GM19099 (cell line): ENCODE measurements around the gene OSGEP.
A peak's percentile ranks its signal among the peaks of the same experiment; 100 is the strongest.

Experiments used
- POLR2A ChIP-seq: IDR thresholded peaks from 3 replicates; pipeline ENCODE4 v1.6.1; 2011; ENCODE audit warnings: low read depth; ENCODE audit not compliant: insufficient read length; ENCODE audit errors: extremely low read depth

Gene OSGEP

GRCh38 chr14:20424851-20425250 is 29.8 kb downstream of the OSGEP start:
- TF ChIP-seq POLR2A: no peak

- TF ChIP-seq POLR2A: no peak
Observed at GRCh38 chr14:20422886-20423285, 31.7 kb downstream of the OSGEP start.

- no peak for TF ChIP-seq POLR2A
Observed at GRCh38 chr14:20421267-20421666, 33.3 kb downstream of the OSGEP start.

GRCh38 chr14:20419419-20419818 is 35.2 kb downstream of the OSGEP start:
- TF ChIP-seq POLR2A: no peak

GRCh38 chr14:20418501-20418909 is 36.1 kb downstream of the OSGEP start:
- TF ChIP-seq POLR2A: no peak

DNA sequence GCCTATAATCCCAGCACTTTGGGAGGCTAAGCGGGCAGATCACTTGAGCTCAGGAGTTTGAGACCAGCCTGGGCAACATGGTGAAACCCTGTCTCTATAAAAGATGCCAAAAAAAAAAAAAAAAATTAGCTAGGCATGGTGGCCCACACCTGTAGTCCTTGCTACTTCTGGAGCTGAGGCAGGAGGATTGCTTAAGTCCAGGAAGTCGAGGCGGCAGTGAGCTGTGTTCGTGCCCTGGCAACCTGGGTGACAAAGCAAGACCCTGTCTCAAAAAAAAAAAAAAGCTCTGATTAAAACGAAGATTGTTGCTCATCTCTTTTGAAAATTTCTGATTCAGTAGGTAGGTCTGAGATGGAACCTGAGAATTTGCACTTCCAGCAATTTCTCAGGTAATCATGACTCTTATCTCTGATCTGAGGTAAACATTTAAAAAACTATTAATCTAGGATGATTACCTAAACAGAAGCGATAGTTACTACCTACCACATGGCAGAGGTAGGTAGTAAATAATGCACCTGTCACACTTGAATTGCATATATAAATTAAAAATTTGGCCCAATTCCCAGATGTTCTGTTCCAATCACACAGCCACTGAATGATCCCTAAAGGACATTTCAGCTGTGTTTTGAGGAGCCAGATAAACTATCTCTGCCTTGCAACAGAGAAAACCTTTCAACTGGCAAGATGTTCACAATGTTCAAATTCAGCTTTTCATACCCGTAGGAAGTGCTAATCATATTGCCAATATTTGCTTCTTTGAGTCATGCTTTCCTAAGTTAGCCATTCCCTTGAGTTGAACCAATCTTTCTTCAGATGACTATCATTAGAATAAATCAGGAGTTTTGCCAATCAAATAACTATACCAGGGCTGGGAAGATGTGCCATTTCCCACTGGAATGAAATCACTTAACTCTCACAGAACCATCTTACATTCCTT is 37.1 kb downstream of the OSGEP start:
- TF ChIP-seq POLR2A: no peak

DNA sequence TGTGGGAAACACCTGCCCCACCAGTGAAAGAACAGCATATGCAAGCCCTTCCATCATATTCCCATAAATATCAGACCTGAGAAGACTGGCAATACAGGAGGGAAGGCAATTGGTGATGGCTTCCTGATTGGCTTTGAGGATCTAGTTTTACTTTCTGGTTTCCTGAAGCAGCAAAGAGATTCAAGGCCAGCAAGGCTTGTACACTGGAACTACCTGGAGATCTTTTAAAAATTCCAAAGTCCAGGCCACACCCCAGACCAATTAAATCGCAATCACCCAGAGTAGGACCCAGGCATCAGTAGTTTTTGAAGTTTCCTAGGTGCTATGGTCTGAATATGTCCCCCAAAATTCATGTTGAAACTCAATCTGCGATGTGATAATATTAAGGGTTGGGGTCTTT is 38.4 kb downstream of the OSGEP start:
- TF ChIP-seq POLR2A: no peak

- no peak for TF ChIP-seq POLR2A
Observed at GRCh38 chr14:20415782-20416206, 38.8 kb downstream of the OSGEP start.

DNA sequence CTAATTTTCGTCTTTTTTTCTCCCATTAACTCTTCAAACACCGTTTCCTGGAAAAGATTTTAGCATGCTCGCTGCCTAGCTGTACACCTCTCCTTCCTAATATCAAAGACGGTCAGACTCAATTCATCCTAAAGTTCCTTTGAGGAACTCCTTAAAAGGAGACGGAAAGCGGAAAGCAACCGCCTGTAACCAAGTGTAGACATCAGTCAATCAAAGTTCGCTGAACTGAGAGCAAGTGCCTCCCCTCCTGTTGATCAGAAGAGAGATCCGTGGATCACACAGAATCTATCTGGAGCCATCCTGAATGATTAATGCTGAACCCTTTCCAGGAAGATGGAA is 40.9 kb downstream of the OSGEP start:
- no peak for TF ChIP-seq POLR2A

DNA sequence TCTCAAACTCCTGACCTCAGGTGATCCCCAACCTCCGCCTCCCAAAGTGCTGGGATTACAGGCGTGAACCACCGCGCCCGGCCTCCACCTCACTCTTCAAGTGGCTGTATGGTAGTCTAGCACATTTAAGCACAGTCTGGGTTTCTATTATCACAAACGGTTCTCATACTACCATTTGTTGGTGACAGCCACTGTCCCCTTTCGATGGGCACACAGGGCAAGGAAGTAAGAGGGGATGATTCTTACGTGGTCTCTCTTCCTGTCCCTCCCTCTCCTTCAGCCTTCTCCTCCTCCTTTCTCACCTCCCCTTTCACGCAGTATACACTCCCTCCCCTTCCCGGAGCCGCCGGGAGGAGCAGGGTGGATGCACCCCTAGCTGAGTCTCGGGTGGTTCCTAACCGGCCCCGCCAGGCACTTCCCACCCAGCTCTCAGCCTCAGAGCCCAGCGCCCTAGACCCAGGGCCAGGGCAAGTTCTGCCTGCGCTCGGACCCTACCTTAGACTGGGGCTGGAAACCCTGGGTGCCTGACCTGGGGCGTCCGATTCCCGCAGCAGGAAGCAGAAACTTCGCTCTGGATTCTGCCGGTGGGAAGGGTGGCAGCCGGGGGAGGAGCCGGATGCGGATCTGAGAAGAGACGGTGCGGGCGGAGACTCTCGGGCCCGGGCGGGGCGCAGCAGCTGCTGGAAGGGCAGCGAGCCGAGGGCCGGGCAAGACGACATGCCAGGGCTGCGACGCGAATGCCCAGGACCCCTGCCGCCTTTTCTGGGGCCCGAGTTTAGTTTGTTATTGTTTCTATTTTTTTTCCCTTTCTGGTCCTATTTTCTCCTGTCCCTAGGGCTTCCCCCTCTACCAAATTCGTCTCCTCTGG is 41.5 kb downstream of the OSGEP start, which contains the start of gene TEP1:
Gene TEP1 (minus strand): TSS at position 626 of the 868 bp plus-strand sequence. CDS start 5,062 bp downstream, outside the sequence.
- TF ChIP-seq POLR2A: peak; percentile 69

DNA sequence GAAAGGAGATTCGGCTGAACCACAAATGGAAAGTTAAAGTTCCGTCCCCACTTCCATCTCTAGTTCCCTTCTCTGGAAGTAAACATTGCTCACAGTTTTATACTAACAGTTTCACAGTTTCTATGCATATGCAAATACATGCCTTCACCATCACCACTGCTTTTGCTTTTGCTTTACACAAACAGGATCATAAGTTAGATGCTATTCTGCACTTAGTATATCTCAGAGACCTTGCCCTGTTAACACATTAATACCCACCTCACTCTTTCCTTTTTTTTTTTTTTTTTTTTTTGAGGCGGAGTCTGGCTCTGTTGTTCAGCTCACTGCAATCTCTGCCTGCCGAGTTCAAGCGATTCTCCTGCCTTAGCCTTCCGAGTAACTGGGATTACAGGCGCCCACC is 42.2 kb downstream of the OSGEP start:
- TF ChIP-seq POLR2A: no peak

- TF ChIP-seq POLR2A: no peak
Observed at GRCh38 chr14:20409226-20409625, 45.4 kb downstream of the OSGEP start.

DNA sequence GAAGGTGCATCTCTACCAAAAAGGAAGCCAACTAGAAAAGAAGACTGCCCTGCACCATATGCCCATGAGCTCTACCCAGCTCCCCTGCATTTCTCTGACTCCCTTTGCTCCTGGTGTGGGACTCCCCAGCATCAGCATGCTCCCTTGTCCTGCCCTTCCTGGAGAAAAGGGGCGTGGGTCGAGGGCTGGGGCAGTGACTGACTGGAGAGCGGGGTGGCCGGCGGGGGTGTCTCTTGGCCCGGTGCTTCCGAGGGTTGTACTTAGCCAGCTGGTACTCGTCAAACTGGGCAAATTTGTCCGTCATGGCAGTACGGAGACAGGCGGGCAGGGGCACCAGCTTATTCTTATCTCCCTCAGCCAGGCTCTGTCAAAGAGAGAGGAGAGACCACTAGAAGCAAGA is 51.1 kb downstream of the OSGEP start:
- no peak for TF ChIP-seq POLR2A

GRCh38 chr14:20400965-20401593 is 53.5 kb downstream of the OSGEP start:
- no peak for TF ChIP-seq POLR2A

DNA sequence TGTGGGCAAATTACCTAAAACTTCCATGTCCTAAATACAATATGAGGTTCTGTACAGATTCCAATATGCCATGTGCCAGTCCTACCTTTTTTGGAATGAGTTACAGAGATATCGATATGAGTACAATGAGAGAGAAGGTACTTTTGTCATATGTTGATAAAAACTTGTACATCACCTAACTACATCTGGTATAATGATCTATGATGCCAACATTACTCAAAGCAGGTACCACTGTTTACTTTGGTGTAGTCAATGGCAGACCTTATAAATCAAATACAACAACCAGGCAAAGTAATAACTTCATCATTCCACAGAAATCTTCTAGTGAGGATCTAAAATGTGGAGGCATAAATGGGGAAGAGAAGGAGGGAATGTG is 54.0 kb downstream of the OSGEP start:
- TF ChIP-seq POLR2A: no peak
